Sigmoid colon (tissue), 4 donors: ENCODE measurements around the gene PACS1.
A peak's percentile ranks its signal among the peaks of the same experiment; 100 is the strongest.

Experiments
- EP300 ChIP-seq, 4 donors: sonication (generic); formaldehyde crosslinking; IDR thresholded peaks; one replicate each; pipeline ENCODE4 v1.6.1; 2017; ENCODE audit warnings: antibody characterized with exemption in 4 of 4
- POLR2A ChIP-seq, 2 donors: fragments of 450-650 bp; IDR thresholded peaks; one replicate each; pipeline ENCODE4 v1.6.1; 2016; ENCODE audit warnings: antibody characterized with exemption in 2 of 2, mild to moderate bottlenecking in 2 of 2, moderate library complexity in 2 of 2
- POLR2AphosphoS5 ChIP-seq, 4 donors: sonication (generic); formaldehyde crosslinking; IDR thresholded peaks; one replicate each; pipeline ENCODE4 v1.6.1; 2017; ENCODE audit warnings: antibody characterized with exemption in 4 of 4
- TF ChIP-seq, protein P1 (sequence below), 4 experiments: fragments of 450-650 bp in 3 of 4; fragments of 200-600 bp in 1 of 4; IDR thresholded peaks; one replicate each; pipeline ENCODE4 v1.5.1; 2016 to 2019; ENCODE audit warnings: antibody characterized with exemption in 4 of 4, mild to moderate bottlenecking in 3 of 4, moderate library complexity in 2 of 4

DNA sequence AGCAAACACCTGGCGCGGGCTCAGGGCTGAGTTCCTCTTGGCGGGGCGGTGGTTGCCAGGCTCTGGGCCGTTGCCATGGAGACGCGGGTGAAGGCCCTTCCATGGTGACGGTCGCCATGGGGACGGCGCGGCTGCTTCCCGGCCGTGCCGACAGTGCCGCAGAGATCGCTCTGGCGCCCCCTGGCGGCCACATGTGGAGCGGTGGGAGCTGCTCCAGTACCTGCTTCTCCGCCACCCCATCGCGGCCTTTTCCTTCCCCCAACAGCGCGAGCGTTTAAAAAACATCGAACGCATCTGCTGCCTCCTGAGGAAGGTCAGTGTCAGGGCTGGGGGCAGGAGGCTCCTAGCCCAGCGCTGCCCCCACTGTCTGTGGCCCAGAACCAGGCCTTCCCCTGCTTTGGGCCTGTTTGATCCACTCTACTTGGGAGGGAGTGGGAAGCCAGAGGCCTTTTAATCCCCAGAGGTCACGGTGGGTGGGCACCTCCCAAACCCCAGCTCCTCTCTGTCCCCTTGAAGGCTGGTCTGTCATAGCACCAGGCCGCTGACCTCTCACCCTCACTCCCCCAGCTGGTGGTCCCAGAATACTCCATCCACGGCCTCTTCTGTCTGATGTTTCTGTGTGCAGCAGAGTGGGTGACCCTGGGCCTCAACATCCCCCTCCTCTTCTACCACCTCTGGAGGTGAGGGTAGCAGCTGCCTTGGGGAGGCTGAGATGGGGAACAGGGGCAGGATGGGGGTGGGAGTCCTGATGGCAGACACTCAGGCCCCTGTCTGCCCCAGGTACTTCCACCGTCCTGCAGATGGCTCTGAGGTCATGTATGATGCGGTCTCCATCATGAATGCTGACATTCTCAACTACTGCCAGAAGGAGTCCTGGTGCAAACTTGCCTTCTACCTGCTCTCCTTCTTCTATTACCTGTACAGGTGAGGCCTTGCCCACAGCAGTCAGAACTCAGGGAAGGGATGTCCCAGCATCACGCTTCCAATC lies 212.7 kb downstream of the PACS1 start:
- peak in 3 of 4 donors; percentile 31 to 44 (median 42) for TF ChIP-seq POLR2AphosphoS5 (IDR thresholded peaks at IDR 0.05)
- TF ChIP-seq, protein P1, sequence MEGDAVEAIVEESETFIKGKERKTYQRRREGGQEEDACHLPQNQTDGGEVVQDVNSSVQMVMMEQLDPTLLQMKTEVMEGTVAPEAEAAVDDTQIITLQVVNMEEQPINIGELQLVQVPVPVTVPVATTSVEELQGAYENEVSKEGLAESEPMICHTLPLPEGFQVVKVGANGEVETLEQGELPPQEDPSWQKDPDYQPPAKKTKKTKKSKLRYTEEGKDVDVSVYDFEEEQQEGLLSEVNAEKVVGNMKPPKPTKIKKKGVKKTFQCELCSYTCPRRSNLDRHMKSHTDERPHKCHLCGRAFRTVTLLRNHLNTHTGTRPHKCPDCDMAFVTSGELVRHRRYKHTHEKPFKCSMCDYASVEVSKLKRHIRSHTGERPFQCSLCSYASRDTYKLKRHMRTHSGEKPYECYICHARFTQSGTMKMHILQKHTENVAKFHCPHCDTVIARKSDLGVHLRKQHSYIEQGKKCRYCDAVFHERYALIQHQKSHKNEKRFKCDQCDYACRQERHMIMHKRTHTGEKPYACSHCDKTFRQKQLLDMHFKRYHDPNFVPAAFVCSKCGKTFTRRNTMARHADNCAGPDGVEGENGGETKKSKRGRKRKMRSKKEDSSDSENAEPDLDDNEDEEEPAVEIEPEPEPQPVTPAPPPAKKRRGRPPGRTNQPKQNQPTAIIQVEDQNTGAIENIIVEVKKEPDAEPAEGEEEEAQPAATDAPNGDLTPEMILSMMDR (IDR thresholded peaks at IDR 0.05): peak; percentile 90 to 98 (median 96)
- TF ChIP-seq EP300 (IDR thresholded peaks at IDR 0.05): no peak
- no peak for TF ChIP-seq POLR2A (IDR thresholded peaks at IDR 0.05)
